GM21723 (cell line): ENCODE results near the gene GPR158.
"Not testable (repeated sequence)": the region's sequence is repeated elsewhere in the genome, so short reads cannot be mapped to it uniquely, and the experiment has no call there.

ENCODE experiments used
- ATAC-seq: cut with Tn5 transposase; IDR thresholded peaks from one replicate; pipeline ENCODE4 v1.9.1; 2021; ENCODE audit warnings: mild to moderate bottlenecking, moderate library complexity; ENCODE audit not compliant: unreplicated experiment

The GPR158 gene, protein sequence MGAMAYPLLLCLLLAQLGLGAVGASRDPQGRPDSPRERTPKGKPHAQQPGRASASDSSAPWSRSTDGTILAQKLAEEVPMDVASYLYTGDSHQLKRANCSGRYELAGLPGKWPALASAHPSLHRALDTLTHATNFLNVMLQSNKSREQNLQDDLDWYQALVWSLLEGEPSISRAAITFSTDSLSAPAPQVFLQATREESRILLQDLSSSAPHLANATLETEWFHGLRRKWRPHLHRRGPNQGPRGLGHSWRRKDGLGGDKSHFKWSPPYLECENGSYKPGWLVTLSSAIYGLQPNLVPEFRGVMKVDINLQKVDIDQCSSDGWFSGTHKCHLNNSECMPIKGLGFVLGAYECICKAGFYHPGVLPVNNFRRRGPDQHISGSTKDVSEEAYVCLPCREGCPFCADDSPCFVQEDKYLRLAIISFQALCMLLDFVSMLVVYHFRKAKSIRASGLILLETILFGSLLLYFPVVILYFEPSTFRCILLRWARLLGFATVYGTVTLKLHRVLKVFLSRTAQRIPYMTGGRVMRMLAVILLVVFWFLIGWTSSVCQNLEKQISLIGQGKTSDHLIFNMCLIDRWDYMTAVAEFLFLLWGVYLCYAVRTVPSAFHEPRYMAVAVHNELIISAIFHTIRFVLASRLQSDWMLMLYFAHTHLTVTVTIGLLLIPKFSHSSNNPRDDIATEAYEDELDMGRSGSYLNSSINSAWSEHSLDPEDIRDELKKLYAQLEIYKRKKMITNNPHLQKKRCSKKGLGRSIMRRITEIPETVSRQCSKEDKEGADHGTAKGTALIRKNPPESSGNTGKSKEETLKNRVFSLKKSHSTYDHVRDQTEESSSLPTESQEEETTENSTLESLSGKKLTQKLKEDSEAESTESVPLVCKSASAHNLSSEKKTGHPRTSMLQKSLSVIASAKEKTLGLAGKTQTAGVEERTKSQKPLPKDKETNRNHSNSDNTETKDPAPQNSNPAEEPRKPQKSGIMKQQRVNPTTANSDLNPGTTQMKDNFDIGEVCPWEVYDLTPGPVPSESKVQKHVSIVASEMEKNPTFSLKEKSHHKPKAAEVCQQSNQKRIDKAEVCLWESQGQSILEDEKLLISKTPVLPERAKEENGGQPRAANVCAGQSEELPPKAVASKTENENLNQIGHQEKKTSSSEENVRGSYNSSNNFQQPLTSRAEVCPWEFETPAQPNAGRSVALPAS (N-terminal part only)

GRCh38 chr10:25174461-25175230 lies at the start of gene GPR158:
Gene GPR158 (plus strand): TSS chr10:25175001. CDS start chr10:25175421, 420 bp downstream.
- peak; percentile 79 for ATAC-seq

DNA sequence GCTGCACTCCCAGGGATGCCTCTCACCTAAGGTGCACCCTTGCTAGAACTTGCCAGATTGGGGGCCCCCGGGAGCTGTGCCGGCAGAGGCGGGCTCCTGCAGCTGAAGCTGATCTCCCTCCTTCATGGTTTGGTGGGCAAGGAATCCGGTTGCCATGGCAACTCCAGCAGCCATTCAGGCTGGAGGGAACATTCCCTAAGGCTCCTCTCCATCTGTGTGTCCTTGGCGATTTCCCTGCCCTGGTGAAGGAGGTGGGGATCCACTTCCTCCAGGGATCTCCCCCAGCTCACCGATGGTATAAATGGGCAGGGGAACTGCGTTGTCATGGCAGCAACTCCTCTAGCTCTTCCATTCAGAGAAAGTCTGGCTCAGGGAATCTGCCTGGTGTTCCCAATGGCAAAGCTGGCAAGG lies 49.6 kb upstream of the GPR158 start:
- no peak for ATAC-seq

GRCh38 chr10:25129592-25129991 lies 45.2 kb upstream of the GPR158 start:
- no peak for ATAC-seq

- ATAC-seq, result no peak
Observed at GRCh38 chr10:25130906-25131305, 43.9 kb upstream of the GPR158 start.

GRCh38 chr10:25142116-25142864 lies 32.5 kb upstream of the GPR158 start:
- ATAC-seq, result no peak

GRCh38 chr10:25157650-25158049 lies 17.2 kb upstream of the GPR158 start:
- no peak for ATAC-seq

GRCh38 chr10:25159591-25159990 lies 15.2 kb upstream of the GPR158 start:
- ATAC-seq, result no peak

GRCh38 chr10:25162391-25162790 lies 12.4 kb upstream of the GPR158 start:
- ATAC-seq, result no peak

GRCh38 chr10:25163464-25163863 lies 11.3 kb upstream of the GPR158 start:
- not testable (repeated sequence) for ATAC-seq

- ATAC-seq, result no peak
Observed at GRCh38 chr10:25169740-25170139, 5.1 kb upstream of the GPR158 start.

- no peak for ATAC-seq
Observed at GRCh38 chr10:25170627-25171026, 4.2 kb upstream of the GPR158 start.

GRCh38 chr10:25175527-25176420 lies 973 bp downstream of the GPR158 start:
- ATAC-seq, result no peak

DNA sequence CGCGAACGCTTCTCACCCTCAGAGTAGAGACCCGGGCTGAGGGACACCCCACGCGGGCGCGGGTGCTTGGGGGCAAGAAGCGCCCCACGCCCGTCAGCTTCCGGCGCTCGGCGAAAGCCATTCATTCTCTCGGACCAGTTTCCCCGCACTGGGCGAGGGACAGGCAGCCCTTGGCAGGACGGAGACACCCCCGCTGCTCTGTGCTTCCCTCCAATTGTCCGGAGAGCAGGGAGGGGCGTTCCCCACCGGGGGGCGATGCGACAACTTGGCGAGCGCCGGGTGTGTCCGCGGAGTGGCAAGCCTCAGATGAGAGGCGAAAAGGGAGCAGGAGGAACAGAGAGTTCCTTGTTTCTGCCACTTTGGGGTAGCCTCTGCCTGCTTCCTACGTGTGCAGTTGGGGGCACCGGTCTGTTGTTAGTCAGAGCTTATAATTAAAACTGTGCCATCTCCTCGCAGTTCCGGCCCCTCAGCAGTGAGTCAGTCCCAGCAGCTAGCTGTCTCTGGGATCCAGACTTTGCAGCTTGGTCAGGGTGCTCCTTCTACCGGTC lies 1.7 kb downstream of the GPR158 start:
- no peak for ATAC-seq

DNA sequence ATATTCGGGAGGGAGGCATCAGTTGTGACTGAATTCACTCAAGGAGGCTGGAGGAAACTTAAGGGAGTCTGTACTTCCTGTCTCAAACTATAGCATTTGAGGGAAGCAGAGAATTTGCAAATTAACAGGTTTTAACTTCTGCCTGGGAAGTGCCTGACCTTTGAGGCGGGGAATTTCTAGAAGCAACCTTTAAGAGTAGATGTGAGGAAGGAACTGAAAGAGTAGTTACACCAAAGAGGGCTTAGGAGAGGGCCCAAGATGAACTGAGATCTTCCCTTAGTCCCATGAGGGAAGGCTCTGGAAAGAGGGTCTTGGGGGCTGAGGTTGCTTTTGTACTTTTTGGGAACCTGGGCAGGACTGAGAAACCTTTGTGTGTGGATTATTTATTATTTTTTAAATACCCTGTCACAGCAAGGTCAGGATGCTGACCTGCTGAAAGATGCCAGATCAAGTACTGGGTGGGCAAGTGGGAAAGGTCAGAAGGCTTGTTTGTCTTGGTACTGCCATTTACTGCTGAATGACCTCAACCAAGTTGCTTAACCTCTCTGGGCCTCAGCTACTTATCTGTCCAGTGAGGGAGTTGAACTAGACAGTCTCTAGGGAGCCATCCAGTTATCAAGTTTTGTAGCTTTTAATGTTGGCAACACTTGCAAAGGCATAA lies 2.4 kb downstream of the GPR158 start:
- ATAC-seq, result no peak

DNA sequence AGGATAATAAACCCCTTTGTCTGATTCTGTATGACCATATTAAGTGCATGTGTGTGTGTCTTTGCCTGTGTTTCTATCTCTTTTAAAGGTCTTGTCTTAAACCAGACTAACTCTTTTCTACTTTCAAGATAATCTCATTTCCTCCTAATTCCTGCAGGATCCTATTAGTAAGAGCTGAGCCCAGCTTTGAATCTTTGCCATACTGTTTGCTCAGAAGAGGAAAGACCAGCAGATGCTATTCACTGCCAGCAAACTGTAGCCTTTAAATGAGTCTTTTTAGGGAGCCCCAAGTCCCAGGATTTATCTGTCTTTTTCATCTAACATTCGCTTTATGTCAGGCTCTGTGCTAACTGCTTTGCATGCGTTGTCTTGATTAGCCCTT lies 2.9 kb downstream of the GPR158 start:
- no peak for ATAC-seq

GRCh38 chr10:25178411-25178810 lies 3.6 kb downstream of the GPR158 start:
- ATAC-seq, result no peak

GRCh38 chr10:25180801-25181200 lies 6.0 kb downstream of the GPR158 start:
- ATAC-seq, result no peak

DNA sequence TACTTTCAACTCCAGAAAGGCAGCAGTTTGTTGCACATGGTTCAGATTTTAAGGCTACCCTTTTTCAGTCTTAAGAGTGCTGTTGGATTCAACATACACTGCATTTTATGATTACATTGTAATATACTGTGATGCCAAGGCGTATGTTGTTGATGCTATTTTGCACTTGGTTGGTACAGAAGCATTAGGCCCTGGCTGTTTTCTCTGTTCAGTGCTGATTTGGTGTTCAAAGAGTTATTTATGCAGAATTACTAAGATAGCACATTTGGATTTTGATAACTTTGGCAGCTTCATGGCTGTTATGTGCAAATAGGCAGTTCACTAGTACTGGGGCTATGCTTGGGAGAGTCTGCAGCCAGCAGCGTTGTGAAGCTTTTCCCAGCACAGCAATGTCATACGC lies 7.8 kb downstream of the GPR158 start:
- ATAC-seq, result no peak
